Activated naive CD4-positive, alpha-beta T cell (primary cell): Measurements from ENCODE around the gene ZWILCH.
"Not testable (repeated sequence)": the region's sequence is repeated elsewhere in the genome, so short reads cannot be mapped to it uniquely, and the experiment has no call there.

Experiments used
- DNase-seq, 4 experiments: peaks; one replicate each; lab custom pipeline; 2025; lab: John Stamatoyannopoulos, UW

Gene ZWILCH

GRCh38 chr15:66488525-66488924 is 16.6 kb upstream of the ZWILCH start:
- DNase-seq = no peak

- no peak for DNase-seq
Observed at GRCh38 chr15:66489179-66489791, 15.8 kb upstream of the ZWILCH start.

GRCh38 chr15:66491846-66492245 is 13.3 kb upstream of the ZWILCH start:
- DNase-seq = no peak

GRCh38 chr15:66494262-66494661 is 10.9 kb upstream of the ZWILCH start:
- DNase-seq = no peak

GRCh38 chr15:66496951-66497501 is 8.1 kb upstream of the ZWILCH start:
- no peak for DNase-seq

GRCh38 chr15:66497502-66498455 is 7.3 kb upstream of the ZWILCH start, which contains the start of gene SNAPC5:
SNAPC5 (minus strand) TSS chr15:66497762; CDS start chr15:66497731, 31 bp downstream.
- DNase-seq = peak; percentile 96 to 98 (median 98)

GRCh38 chr15:66498501-66499386 is 6.4 kb upstream of the ZWILCH start:
- DNase-seq = no peak

GRCh38 chr15:66500346-66500745 is 4.8 kb upstream of the ZWILCH start:
- DNase-seq = not testable (repeated sequence)

GRCh38 chr15:66502491-66502890 is 2.6 kb upstream of the ZWILCH start:
- no peak for DNase-seq

GRCh38 chr15:66503041-66503648 is 2.0 kb upstream of the ZWILCH start:
- not testable (repeated sequence) for DNase-seq

GRCh38 chr15:66503780-66504562 is 1.2 kb upstream of the ZWILCH start:
- DNase-seq = no peak

- DNase-seq = no peak
Observed at GRCh38 chr15:66505430-66505811, 295 bp downstream of the ZWILCH start.

- DNase-seq = no peak
Observed at GRCh38 chr15:66505818-66506217, 692 bp downstream of the ZWILCH start.

GRCh38 chr15:66508293-66508883 is 3.3 kb downstream of the ZWILCH start:
- no peak for DNase-seq

GRCh38 chr15:66514586-66514985 is 9.5 kb downstream of the ZWILCH start:
- no peak for DNase-seq

- DNase-seq = no peak
Observed at GRCh38 chr15:66515901-66516322, 10.8 kb downstream of the ZWILCH start.

- no peak for DNase-seq
Observed at GRCh38 chr15:66523926-66524325, 18.8 kb downstream of the ZWILCH start.

GRCh38 chr15:66524838-66525237 is 19.7 kb downstream of the ZWILCH start:
- no peak for DNase-seq

- no peak for DNase-seq
Observed at GRCh38 chr15:66535056-66535455, 29.9 kb downstream of the ZWILCH start.

GRCh38 chr15:66542896-66543295 is 37.8 kb downstream of the ZWILCH start:
- no peak for DNase-seq
